Nephron (organoid): ENCODE measurements around the gene BMP10.
A peak's percentile ranks its signal among the peaks of the same experiment; 100 is the strongest.

Experiments
- H3K27ac Mint-ChIP-seq, 3 experiments: 2 replicates each; pipeline ENCODE4 v1.8.0; 2020; ENCODE audit warnings: mixed read lengths in 3 of 3, mild to moderate bottlenecking in 2 of 3, moderate library complexity in 1 of 3
- H3K27me3 Mint-ChIP-seq: 2 replicates; pipeline ENCODE4 v1.8.0; 2021; ENCODE audit warnings: low read depth, mild to moderate bottlenecking, moderate library complexity, mixed read lengths
- H3K36me3 Mint-ChIP-seq: 2 replicates; pipeline ENCODE4 v1.8.0; 2020; ENCODE audit warnings: low read depth, mixed read lengths
- H3K4me1 Mint-ChIP-seq: 2 replicates; pipeline ENCODE4 v1.8.0; 2020; ENCODE audit warnings: mixed read lengths
- H3K4me3 Mint-ChIP-seq, 3 experiments: 2 replicates each; pipeline ENCODE4 v1.8.0; 2020; ENCODE audit warnings: mild to moderate bottlenecking in 3 of 3, mixed read lengths in 3 of 3, moderate library complexity in 2 of 3
- H3K9me3 Mint-ChIP-seq: 2 replicates; pipeline ENCODE4 v1.8.0; 2020; ENCODE audit warnings: mixed read lengths
- CTCF ChIP-seq, 3 experiments: fragments of 200-600 bp; sonication (generic); IDR thresholded peaks; one replicate each; pipeline ENCODE4 v1.5.0; 2021; ENCODE audit warnings: antibody characterized with exemption in 3 of 3; ENCODE audit not compliant: unreplicated experiment in 3 of 3

The BMP10 gene

GRCh38 chr2:68831686-68832232, 39.4 kb downstream of the BMP10 start:
- H3K4me3 Mint-ChIP-seq, result no peak overlapping the region
- no peaks in the 10 kb centered on the region for H3K9me3 Mint-ChIP-seq
- no peaks in the 10 kb centered on the region for H3K36me3 Mint-ChIP-seq
- H3K4me1 Mint-ChIP-seq, result peaks cover 43% of the 10 kb centered on the region
- peak overlapping the region; percentile 62 to 84 (median 74) for H3K27ac Mint-ChIP-seq
- no peak for TF ChIP-seq CTCF (IDR thresholded peaks at IDR 0.05; ENCODE audit: unreplicated experiment in 3 of 3)
- no peaks in the 10 kb centered on the region for H3K27me3 Mint-ChIP-seq

GRCh38 chr2:68829749-68830148, 41.4 kb downstream of the BMP10 start:
- Mint-ChIP-seq H3K27ac (peak overlapping the region; percentile 86 to 95 (median 86)), H3K9me3 (no peaks in the 10 kb centered on the region), H3K27me3 (peaks cover 8% of the 10 kb centered on the region), H3K36me3 (no peaks in the 10 kb centered on the region), H3K4me1 (peaks cover 43% of the 10 kb centered on the region), H3K4me3 (peak overlapping the region in 2 of 3 experiments; percentile 38 to 64)
- no peak for TF ChIP-seq CTCF (IDR thresholded peaks at IDR 0.05; ENCODE audit: unreplicated experiment in 3 of 3)

GRCh38 chr2:68828887-68829708, 42.1 kb downstream of the BMP10 start:
- Mint-ChIP-seq H3K27ac (peak overlapping the region; percentile 86 to 95 (median 86)), H3K4me3 (peak overlapping the region; percentile 13 to 64 (median 38)), H3K4me1 (peaks cover 43% of the 10 kb centered on the region), H3K27me3 (peaks cover 8% of the 10 kb centered on the region), H3K36me3 (no peaks in the 10 kb centered on the region), H3K9me3 (no peaks in the 10 kb centered on the region)
- peak in 1 of 3 experiments; percentile 14 for TF ChIP-seq CTCF (IDR thresholded peaks at IDR 0.05; ENCODE audit: unreplicated experiment in 3 of 3)

GRCh38 chr2:68827666-68828065, 43.5 kb downstream of the BMP10 start:
- Mint-ChIP-seq H3K27ac (peak overlapping the region; percentile 77 to 86 (median 79)), H3K4me3 (no peak overlapping the region), H3K36me3 (peaks cover 1% of the 10 kb centered on the region), H3K4me1 (peaks cover 40% of the 10 kb centered on the region), H3K27me3 (peaks cover 8% of the 10 kb centered on the region), H3K9me3 (no peaks in the 10 kb centered on the region)
- TF ChIP-seq CTCF (IDR thresholded peaks at IDR 0.05; ENCODE audit: unreplicated experiment in 3 of 3), result no peak

- Mint-ChIP-seq H3K27me3 (peaks cover 8% of the 10 kb centered on the region), H3K27ac (no peak overlapping the region), H3K9me3 (no peaks in the 10 kb centered on the region), H3K4me3 (no peak overlapping the region), H3K36me3 (peaks cover 4% of the 10 kb centered on the region), H3K4me1 (peaks cover 26% of the 10 kb centered on the region)
- no peak for TF ChIP-seq CTCF (IDR thresholded peaks at IDR 0.05; ENCODE audit: unreplicated experiment in 3 of 3)
Observed at GRCh38 chr2:68825866-68826265, 45.3 kb downstream of the BMP10 start.
